NOMO-1 treated with DMSO at 0.1 percent for 48 hours (cell line): ENCODE results near the gene CHKB.

Source experiments
- DNase-seq: peaks from one replicate; lab custom pipeline; 2025; ENCODE audit not compliant: unreplicated experiment; lab: John Stamatoyannopoulos, UW

CHKB gene

GRCh38 chr22:50531962-50532674 lies 50.5 kb downstream of the CHKB start:
- DNase-seq = no peak

- peak; percentile 73 for DNase-seq
These were observed 51.1 kb downstream of the CHKB start for GRCh38 chr22:50531546-50531961.

GRCh38 chr22:50530877-50531545 lies 51.6 kb downstream of the CHKB start:
- peak; percentile 90 for DNase-seq

GRCh38 chr22:50530580-50530876 lies 52.1 kb downstream of the CHKB start:
- DNase-seq = peak; percentile 55

- peak; percentile 87 for DNase-seq
These were observed 52.6 kb downstream of the CHKB start, which contains the start of gene TYMP for GRCh38 chr22:50529897-50530579. Gene TYMP, minus strand, starts transcription at chr22:50530012. Its CDS starts 303 bp downstream, at chr22:50529709.

- DNase-seq = peak; percentile 47
These were observed 53.2 kb downstream of the CHKB start for GRCh38 chr22:50529416-50529896.
